CD1c-positive myeloid dendritic cell (primary cell): ENCODE results near the gene RPRD2.

Experiments used
- DNase-seq: peaks from one replicate; pipeline ENCODE4 v3.0.0-alpha.2; 2016; ENCODE audit errors: extremely low spot score

Gene RPRD2

DNA sequence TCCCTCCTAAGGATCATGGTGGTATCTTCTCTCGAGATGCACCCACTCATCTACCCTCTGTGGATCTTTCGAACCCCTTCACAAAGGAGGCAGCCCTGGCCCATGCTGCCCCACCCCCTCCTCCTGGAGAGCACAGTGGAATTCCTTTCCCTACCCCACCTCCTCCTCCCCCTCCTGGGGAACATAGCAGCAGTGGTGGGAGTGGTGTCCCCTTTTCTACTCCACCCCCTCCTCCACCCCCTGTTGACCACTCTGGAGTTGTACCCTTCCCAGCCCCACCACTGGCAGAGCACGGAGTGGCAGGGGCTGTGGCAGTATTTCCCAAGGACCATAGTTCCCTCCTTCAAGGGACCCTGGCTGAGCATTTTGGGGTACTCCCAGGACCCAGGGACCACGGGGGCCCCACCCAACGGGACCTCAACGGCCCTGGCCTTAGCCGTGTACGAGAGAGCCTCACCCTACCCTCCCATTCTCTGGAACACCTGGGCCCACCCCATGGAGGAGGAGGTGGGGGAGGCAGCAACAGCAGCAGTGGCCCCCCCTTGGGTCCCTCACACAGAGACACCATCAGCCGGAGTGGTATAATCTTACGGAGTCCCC, 108.8 kb downstream of the RPRD2 start:
- DNase-seq, result no peak

DNA sequence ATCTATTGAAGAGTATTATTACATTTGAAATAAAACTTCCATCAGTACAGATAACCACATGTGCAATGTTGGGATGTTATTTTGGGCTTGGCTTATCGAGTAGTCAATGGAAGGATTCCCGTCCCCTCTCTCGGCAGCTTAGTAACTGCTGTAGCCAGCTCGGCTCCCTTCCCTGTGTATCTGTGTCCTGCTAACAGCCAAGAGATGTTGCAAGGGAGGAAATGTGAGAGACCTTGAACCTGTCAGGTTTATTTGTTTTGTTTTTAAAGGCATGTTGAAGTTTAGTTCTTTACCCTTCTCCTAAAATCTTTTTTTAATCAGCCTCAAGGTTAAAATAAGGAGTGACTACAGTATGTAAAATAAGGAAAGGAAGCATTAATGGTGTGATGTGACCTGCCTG, 109.7 kb downstream of the RPRD2 start:
- DNase-seq, result no peak

DNA sequence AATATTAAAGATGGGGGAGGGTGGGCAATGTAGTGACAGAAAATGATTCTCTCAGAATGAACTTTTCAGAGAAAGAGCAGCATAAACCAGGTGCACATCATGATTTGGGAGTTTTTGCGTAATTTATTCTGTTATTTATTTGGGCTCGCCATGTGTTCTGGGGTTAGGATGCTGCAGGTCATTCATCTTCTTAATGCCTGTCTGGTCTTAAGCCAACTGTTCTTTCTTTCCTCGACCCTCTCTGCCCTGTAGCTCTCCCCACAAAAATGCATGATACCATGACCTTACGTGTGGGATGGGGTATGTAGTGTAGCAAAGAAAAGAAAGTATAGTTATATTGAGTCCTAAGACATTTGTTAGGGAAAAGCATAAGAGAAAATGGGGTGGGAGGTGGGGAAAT, 110.9 kb downstream of the RPRD2 start:
- no peak for DNase-seq

DNA sequence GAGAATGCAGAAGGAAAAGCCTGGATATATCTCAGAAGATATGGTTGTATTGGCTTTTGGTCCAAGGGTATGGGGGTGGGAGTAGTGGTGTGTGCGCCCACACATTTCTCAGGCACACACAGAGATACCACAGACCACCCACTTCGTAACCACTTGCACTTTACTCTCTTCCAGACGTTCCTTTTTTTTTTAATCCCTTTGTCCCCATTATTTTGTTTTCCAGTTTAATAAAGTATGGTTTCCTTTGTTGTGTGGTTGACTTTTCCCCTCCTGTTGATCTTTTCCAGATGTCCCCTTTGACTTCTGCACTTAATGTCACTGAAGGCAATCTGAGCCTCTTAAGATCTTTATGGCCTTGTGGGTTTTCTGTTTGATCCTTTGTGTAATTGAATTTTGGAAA, 112.8 kb downstream of the RPRD2 start:
- DNase-seq, result no peak

DNA sequence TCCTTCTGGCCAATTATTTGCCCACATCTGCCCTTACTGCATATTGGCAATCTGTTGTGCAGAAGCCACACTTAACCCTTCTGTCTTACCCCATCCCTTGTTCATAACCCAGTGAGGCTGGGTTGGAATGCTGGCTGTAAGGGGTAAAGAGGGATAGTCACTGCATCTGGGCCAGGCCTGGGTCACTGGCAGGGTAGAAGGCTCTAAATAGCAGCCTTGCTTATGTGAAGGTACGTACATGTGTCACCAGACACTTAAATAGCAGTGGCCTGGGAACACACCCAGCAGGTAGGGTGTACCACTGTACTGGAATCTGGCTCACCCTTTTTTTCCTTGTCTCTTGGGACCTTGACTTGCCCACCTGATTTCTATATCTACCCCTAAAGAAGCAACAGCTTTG, 113.4 kb downstream of the RPRD2 start:
- DNase-seq, result no peak

DNA sequence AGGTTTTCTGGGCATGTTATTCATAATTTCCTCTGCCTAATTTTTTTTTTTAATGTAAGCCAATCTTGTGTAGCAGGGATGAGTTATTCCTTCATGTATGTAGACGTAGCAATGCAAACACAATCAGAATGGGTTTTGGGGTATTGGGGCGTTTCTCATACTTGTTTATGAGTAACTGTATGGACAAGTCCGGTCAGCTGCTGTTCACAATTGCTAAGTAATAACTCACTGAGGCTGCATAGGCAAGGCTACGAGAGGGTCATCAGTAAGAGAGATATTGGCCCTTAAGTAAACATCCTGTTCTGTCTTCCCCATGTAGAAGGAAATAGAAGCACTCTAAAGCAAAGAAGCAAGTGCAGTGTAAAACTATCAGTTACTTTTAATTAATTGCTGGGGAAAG, 113.8 kb downstream of the RPRD2 start:
- DNase-seq, result no peak

DNA sequence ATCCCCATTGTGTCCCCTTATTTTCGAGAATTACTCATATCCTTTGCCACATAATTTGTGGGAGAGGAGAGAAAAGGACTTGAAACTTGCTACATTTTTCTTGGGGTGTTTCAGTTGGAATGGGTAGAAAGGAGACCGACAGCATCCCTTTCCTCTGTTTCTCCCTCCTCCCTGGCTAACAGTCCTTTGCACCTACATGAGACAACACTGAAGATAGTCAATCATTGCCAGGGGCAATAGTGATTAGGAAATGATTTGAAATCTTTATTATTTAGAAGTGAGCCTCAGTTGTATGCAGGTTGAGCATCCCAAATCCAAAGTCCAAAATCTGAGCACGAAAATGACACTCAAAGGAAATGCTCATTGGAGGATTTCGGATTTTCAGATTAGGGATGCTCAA, 115.4 kb downstream of the RPRD2 start:
- DNase-seq, result no peak

DNA sequence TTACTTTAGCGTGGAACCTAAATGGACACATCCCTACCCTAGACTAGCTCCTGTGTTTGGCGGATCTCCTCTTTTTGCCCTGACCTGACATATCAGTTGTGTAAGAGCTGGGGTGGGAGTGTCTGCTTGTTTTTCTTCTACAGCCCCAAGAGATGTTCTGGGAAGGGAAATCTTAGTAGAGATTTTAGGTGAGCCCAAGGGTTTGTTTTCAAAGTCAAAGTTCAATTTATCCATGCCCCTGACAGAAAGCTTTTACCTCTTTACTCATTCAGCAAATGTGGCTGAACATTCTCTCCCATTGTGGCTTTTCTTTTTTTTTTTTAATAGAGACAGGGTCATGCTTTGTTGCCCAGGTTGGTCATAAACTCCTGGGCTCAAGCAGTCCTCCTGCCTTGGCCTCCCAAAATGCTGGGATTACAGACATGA, 116.0 kb downstream of the RPRD2 start:
- no peak for DNase-seq

DNA sequence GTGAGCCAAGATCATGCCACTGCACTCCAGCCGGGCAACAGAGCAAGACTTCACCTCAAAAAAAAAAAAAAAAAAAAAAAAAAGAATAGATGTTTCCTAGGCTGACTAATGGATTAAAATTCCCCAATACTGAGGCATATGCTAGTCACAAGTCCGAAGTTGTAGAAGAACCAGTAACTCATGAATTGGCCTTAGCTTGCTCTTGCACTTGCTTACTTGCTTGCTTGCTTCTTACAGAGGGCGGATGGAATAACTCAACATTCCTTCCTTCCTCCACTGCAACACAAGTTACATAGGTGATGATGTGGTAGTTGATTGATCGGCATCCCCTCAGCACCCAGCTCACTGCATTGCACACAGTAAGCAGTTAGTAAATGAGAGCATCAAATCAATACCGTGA, 120.5 kb downstream of the RPRD2 start:
- DNase-seq, result no peak

DNA sequence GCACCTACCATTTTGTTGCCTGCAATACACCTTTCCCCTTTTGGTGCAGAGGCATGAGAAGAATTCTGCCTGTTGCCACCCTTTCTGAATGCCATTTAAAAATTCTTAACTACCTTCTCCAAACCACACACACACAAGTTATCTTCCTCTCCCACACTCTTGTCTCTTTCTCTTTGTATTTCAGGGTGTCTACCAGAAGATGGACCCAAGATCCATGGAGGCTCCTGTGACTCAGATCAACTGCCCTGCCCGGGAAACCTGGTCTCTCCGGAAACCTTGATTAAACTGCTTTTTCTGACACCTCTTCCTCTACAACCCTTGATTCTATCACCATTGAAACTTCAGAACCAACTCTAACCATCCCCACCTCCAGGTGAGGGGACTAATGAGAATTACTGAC, 120.9 kb downstream of the RPRD2 start:
- DNase-seq, result no peak

DNA sequence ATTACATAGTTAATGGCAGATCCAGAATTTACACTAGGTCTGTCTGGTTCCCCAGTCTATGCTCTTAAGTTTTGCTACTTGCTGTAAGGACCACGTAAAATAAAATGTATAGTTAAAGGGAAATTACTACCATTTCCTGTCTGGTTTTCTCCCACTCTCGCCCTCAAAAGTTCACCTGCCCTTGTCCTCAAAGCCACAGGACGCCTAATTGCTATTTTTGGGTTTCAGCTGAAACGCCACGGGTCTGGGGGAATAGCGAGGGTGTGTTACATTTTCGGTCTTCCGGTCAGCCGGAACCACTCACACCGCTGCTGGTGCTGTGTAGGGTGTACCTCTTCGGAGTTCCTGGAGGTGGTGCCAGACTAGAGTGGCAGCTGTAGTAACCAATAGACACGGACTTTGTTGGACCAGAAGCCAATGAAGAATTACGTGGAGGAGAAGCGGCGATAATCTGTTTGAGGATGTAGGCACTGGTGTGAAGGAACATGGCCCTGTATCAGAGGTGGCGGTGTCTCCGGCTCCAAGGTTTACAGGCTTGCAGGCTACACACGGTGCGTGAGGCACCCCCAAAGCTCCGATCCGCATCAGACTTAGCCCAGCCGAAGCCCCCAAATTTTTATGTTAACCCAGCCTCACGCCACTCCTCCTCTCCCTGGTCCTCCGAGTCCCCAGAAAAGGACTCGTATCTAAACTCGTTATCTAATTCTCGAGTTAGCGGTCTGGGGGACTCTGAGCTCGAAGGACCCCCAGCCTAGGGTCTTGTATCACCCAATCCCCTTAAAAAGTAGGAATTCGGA, 123.2 kb downstream of the RPRD2 start, which contains the start of gene TARS2:
Gene TARS2, plus strand, starts transcription at position 454 of the 797 bp plus-strand sequence. Its CDS starts 32 bp downstream, at position 486.
- peak; percentile 99 for DNase-seq

DNA sequence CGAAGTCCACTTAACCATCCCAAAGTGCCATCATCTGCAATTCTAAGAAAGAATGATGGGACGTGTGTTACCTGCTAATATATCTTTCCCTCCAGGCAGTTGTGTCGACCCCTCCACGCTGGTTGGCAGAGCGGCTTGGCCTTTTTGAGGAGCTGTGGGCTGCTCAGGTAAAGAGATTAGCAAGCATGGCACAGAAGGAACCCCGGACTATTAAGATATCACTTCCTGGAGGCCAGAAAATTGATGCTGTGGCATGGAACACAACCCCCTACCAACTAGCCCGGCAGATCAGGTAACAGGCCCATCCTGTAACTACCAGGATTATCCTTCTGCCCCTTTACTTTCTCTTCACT, 123.8 kb downstream of the RPRD2 start:
- DNase-seq, result no peak

DNA sequence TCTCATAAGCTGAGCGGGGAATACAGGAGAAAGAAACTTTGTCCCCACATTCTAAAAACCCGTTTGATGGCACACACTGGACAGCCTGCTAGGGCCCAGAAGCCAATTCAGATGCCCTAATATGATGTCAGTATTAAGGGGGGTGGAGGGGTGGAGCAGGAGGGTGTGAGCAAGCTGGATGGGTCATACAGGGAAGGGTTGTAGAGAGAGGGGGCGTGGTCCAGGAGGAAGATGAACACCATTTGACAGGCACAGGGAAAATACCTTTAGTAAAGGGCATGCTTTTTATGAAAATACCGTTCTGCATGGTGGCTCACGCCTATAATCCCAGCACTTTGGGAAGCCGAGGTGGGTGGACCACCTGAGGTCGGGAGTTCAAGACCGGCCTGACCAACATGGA, 129.2 kb downstream of the RPRD2 start:
- no peak for DNase-seq

DNA sequence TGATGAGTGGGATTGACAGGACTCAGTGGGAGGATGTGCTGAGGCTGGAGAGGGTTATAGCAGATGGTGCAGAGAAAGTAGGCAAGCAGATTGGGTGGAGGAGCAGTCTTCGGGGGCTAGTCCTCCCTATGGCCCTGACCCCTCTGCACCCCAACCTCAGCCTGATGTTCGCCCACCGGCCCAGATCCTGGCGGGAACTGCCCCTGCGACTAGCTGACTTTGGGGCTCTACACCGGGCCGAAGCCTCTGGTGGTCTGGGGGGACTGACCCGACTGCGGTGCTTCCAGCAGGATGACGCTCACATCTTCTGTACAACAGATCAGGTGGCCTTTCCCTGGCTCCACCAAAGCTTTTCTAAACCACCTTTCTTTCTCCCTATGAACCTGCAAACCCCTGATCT, 134.4 kb downstream of the RPRD2 start:
- no peak for DNase-seq

DNA sequence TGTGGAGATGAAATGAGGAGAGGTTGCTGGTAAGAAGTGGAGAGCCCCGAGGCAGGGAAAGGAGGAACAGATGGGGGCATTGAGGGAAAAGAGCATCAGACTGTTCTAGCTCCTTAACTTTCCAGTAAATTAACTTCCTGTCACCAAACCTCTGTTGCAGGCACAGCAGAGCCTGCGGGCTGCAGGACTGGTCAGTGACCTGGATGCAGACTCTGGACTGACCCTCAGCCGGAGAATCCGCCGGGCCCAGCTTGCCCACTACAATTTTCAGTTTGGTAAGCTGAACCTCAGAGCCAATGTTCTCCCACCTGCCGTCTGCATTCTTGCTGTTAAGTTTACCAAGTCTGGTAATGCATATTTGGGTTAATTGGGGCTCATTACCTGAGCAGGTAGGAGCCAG, 141.5 kb downstream of the RPRD2 start:
- DNase-seq, result no peak

DNA sequence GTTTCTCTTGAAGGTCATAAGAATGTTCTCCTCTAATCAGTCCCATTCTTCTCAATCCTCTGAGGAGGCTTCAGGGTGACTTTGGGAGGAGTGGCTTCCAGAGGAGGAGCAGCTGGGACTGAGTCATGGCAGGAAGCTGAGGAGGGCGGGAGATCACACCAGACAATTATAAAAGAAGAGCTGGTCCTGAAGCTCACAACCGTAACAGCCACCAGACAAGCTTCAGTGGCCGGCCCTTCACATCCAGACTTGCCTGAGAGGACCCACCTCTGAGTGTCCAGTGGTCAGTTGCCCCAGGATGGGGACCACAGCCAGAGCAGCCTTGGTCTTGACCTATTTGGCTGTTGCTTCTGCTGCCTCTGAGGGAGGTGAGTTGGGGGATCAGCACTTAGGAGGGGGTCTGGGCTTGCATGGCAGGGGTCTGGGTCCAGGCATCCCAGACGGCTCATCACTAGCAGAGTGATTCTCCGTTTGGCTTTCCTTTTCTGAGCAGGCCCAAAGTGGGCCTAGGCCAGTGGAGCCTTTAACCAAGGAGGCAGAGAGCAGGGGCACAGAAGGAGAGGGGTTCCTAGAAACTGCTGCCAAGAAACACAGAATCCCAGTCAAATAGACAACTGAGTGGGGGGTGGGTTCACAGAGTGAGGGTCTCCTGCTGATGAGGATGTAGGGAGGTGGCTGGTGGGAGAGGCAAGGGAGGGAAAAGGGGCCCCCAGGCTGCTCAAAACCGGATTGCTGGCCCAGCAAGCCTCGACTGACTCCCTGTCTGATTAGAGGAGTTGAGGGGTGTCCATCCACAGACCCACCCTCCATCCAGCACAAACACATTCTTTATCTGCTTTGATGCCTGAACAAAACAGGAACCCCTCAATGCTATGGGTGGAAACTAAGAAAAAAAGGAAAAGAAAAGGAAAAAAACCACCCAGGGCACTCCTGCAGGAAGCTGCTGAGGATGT, 144.2 kb downstream of the RPRD2 start, which contains the start of gene ECM1:
Gene ECM1, plus strand, starts transcription at position 198 of the 953 bp plus-strand sequence. Its CDS starts 101 bp downstream, at position 299.
- DNase-seq, result peak; percentile 54

DNA sequence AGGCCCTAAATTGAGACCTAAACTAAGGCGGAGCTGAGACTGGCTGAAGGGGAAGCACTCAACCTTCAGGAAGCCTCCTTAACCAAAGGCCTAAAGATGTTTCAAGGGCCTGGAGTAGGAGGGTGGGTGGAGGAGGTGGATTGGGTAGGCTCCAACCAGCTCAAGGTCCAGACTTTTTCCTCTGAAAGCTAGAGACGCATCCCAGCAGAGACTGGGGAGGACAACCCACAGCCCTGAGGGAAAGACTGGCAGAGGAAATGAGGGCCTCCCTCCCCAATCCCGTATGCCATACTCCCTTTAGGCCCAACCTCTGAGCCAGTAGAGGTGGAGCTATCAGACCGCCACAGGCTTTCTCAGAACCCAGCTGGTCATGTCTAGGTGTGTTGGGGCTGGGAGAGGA, 145.0 kb downstream of the RPRD2 start:
- DNase-seq, result no peak

DNA sequence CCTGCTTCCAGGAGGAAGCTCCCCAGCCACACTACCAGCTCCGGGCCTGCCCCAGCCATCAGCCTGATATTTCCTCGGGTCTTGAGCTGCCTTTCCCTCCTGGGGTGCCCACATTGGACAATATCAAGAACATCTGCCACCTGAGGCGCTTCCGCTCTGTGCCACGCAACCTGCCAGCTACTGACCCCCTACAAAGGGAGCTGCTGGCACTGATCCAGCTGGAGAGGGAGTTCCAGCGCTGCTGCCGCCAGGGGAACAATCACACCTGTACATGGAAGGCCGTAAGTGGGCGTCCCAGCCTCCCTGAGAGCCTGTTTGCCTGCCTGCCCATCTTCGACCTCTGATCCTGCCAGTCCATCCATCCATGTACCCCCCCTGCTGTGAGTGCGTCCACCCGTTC, 147.6 kb downstream of the RPRD2 start:
- DNase-seq, result no peak

DNA sequence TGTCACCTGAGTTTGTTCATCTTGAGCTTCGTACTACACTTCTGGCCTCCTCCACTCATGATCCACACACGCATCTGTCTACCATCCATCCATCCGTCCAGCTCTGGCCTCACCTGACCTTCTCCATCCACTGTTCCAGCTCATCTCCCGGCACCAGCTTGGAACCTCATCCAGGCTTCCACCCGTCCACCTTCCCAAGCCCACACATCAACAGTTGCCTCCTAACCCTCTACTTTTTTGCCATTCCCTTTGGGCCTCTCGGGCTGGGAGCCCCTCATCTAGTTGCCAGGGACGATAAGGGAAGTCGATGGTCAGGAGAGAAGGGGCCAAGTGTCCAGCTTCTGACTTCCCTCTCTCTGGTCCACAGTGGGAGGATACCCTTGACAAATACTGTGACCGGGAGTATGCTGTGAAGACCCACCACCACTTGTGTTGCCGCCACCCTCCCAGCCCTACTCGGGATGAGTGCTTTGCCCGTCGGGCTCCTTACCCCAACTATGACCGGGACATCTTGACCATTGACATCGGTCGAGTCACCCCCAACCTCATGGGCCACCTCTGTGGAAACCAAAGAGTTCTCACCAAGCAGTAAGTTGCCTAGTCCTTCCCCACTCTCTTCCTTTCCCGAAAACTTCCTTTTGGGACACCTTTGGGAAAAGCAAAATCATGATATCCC, 148.2 kb downstream of the RPRD2 start:
- no peak for DNase-seq

DNA sequence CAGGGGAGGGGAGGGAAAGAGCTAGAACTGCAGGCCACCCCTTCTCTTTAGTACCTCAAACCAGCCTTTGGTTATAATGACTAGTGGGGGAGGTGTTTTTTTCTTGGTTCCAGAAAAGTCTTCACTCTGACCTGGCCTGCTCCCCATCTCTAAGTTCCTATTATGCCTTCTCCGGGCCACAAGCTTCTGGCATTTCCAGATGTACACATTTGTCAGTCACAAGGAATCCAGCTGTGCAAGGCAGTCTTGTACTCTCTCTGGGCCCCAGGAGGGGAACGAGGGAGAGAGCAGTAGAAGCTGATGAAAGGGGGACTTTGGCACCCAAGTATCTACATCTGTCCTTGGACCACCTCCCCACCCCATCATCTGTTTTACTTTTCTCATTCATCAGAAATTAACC, 148.9 kb downstream of the RPRD2 start:
- no peak for DNase-seq

DNA sequence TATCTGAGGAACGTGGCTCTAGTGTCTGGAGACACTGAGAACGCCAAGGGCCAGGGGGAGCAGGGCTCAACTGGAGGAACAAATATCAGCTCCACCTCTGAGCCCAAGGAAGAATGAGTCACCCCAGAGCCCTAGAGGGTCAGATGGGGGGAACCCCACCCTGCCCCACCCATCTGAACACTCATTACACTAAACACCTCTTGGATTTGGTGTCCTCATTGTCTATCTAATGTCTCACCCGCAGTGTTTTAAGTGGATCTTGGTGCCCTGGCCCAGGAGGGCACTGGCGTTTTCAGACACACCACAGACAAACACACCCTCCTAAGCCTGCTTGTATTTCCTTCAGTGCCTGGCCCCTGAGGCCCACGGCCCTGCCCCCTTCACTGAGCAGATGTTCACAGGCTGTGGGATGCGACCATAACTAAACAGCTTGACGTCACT, 149.4 kb downstream of the RPRD2 start:
- no peak for DNase-seq

DNA sequence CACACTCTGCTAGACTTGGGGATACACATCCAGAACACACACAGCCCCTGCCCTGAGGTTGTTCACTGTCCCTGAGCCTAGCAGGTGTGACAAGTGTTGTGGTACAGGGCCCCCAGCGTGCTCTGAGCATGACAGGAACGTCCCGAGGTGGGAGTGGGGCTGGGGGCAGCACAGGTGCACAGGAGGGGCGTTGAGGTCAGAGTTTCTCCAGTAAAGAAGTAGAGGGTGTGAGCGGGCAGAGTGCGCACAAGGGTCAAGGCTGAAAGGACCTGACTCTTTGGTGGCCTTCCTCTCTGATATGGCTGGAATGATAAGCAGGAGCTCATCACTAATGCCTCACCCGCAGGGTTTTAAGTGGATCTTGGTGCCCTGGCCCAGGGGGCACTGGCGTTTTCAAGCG, 150.3 kb downstream of the RPRD2 start:
- no peak for DNase-seq
